Stomach (tissue), 4 donors: ENCODE data around the gene SETDB2.

Source experiments
- EP300 ChIP-seq: sonication (generic); formaldehyde crosslinking; IDR thresholded peaks from one replicate; pipeline ENCODE4 v1.6.1; 2017; ENCODE audit warnings: antibody characterized with exemption
- POLR2A ChIP-seq, 4 donors: fragments of 450-650 bp; IDR thresholded peaks; one replicate each; pipeline ENCODE4 v1.6.1; 2016; ENCODE audit warnings: antibody characterized with exemption in 4 of 4, control low read depth in 2 of 4, mild to moderate bottlenecking in 1 of 4, moderate library complexity in 1 of 4
- TF ChIP-seq, protein P1 (sequence below), 7 experiments: fragments of 450-650 bp in 4 of 7; fragments of 200-600 bp in 3 of 7; sonication (generic) in 3 of 7; IDR thresholded peaks; one replicate each; pipeline ENCODE4 v1.5.1; 2016 to 2019; ENCODE audit warnings: antibody characterized with exemption in 7 of 7, control low read depth in 2 of 7, mild to moderate bottlenecking in 1 of 7

DNA sequence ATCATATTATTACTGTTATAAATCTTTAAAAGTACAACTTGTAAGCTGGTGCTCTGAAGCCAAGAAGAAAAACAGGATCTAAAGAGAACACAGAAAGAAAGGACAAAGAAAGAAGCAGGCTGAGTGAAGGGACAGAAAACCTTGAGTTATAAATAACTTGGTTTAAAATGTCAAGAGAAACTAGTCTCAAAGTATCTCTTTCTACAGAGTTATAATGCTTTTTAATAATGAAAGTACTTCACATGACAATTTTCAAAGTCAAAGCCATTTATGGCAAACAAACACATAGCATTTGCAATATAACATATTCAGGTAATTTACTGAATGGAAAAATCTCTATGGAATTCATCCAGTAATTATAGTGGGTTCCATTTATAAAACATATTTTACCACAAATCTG is 33.6 kb upstream of the SETDB2 start:
- TF ChIP-seq, protein P1, sequence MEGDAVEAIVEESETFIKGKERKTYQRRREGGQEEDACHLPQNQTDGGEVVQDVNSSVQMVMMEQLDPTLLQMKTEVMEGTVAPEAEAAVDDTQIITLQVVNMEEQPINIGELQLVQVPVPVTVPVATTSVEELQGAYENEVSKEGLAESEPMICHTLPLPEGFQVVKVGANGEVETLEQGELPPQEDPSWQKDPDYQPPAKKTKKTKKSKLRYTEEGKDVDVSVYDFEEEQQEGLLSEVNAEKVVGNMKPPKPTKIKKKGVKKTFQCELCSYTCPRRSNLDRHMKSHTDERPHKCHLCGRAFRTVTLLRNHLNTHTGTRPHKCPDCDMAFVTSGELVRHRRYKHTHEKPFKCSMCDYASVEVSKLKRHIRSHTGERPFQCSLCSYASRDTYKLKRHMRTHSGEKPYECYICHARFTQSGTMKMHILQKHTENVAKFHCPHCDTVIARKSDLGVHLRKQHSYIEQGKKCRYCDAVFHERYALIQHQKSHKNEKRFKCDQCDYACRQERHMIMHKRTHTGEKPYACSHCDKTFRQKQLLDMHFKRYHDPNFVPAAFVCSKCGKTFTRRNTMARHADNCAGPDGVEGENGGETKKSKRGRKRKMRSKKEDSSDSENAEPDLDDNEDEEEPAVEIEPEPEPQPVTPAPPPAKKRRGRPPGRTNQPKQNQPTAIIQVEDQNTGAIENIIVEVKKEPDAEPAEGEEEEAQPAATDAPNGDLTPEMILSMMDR (IDR thresholded peaks at IDR 0.05) = no peak
- TF ChIP-seq POLR2A (IDR thresholded peaks at IDR 0.05) (no peak), EP300 (no peak)
